Natural killer cell (primary cell): Measurements from ENCODE around the gene MGME1. TPM values are rescaled to one million over a fixed set of nuclear protein-coding genes. Genes with fewer than 3 reads are reported as not detected.

Source experiments
- ATAC-seq, 3 donors: fragments of 150-1000 bp in 2 of 3; fragments of 200-7000 bp in 1 of 3; cut with Tn5 transposase; 1 replicate in 1 of 3; 2 replicates in 2 of 3; pipeline ENCODE4 v1.10.0; 2021; ENCODE audit warnings: mild to moderate bottlenecking in 2 of 3, moderate library complexity in 2 of 3
- DNase-seq, 2 donors: peaks; one replicate each; pipeline versions ENCODE4 v3.0.0 to v3.0.0-alpha.2; 2013 to 2021; ENCODE audit warnings: mixed read lengths in 1 of 2
- H3K27ac ChIP-seq: one replicate; pipeline ENCODE4 v1.5.1; 2013; ENCODE audit warnings: mild to moderate bottlenecking, low read length
- H3K27me3 ChIP-seq: one replicate; pipeline ENCODE4 v1.6.1; 2013; ENCODE audit warnings: low read length; ENCODE audit not compliant: control insufficient read depth, insufficient read depth
- H3K36me3 ChIP-seq: one replicate; pipeline ENCODE4 v1.6.1; 2013; ENCODE audit warnings: low read length; ENCODE audit not compliant: control insufficient read depth, insufficient read depth
- H3K4me1 ChIP-seq: one replicate; pipeline ENCODE4 v1.6.1; 2013; ENCODE audit warnings: low read length; ENCODE audit not compliant: control insufficient read depth, insufficient read depth
- H3K4me3 ChIP-seq: one replicate; pipeline ENCODE4 v1.5.1; 2013; ENCODE audit warnings: low read length
- H3K9me3 ChIP-seq: one replicate; pipeline ENCODE4 v1.6.1; 2013; ENCODE audit warnings: low read length; ENCODE audit not compliant: control insufficient read depth, insufficient read depth
- H3K27ac Mint-ChIP-seq, 2 donors: one replicate each; pipeline ENCODE4 v1.8.0; 2022; ENCODE audit warnings: mild to moderate bottlenecking in 2 of 2, mixed read lengths in 2 of 2, moderate library complexity in 1 of 2
- H3K27me3 Mint-ChIP-seq, 2 donors: one replicate each; pipeline ENCODE4 v1.8.0; 2022; ENCODE audit warnings: low read depth in 2 of 2, mixed read lengths in 2 of 2
- H3K36me3 Mint-ChIP-seq: one replicate; pipeline ENCODE4 v1.8.0; 2022; ENCODE audit warnings: mixed read lengths
- H3K4me1 Mint-ChIP-seq, 2 donors: one replicate each; pipeline ENCODE4 v1.8.0; 2022; ENCODE audit warnings: mixed read lengths in 2 of 2
- H3K4me3 Mint-ChIP-seq: one replicate; pipeline ENCODE4 v1.8.0; 2022; ENCODE audit warnings: mild to moderate bottlenecking, moderate library complexity, mixed read lengths
- H3K9me3 Mint-ChIP-seq, 2 donors: one replicate each; pipeline ENCODE4 v1.8.0; 2022; ENCODE audit warnings: mixed read lengths in 2 of 2
- WGBS: methylation state at CpG from one replicate; pipeline ENCODE4 v1.1.7; 2013; ENCODE audit warnings: missing lambda C conversion rate; ENCODE audit not compliant: insufficient coverage; 5-methylcytosine and 5-hydroxymethylcytosine counted together
- intact Hi-C: fragments of 100-400 bp; cut with micrococcal nuclease; formaldehyde crosslinking; loops from one replicate; pipeline ENCODE4 v1.14.2; 2022
- total RNA-seq, 4 donors: library from RNA; stranded (reverse); fragments of 120-200 nt in 1 of 4; gene quantifications; one replicate each; pipeline versions ENCODE4 v1.2.3 to v1.2.4, GENCODE V29; 2013 to 2022
- TF ChIP-seq, protein P1 (sequence below): fragments of 200-600 bp; IDR thresholded peaks from one replicate; pipeline ENCODE4 v1.8.0; 2022; ENCODE audit warnings: antibody characterized with exemption

The MGME1 gene
- total RNA-seq, 3 donors from 2014 or later (not counting 1 experiment from before 2014, with no cell fraction given), result 10.3 to 25.1 (median 13.0) TPM

DNA sequence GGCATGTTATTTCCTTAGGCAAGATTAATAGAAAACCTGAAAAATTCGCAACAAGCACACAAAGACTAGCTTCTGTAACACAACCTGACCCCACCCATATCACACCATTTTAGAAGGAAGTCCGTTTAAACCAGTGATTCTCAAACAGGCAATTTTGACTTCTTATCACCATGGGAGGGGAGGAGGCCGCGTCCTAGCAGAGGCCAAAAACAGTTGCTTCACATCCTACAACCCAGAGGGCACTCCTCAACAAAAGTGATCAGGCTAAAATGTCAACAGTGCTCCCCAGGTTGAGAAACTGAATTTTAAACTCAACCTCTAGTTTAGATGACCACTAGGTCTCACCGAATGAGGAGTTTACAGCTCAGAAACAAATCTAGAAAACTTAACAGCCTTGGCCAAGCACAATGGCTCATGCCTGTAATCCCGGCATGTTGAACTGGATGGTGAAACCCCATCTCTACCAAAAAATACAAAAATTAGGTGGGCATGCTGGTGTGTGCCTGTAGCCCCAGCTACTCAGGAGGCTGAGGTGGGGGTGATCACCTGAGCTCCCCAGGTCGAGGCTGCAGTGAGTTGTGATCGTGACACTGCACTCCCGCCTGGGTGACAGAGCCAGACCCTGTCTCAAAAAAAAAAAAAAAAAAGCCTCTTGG lies 3.6 kb upstream of the MGME1 start:
- WGBS, result 33% methylated on average over 9 of the region's 9 CpGs
- no peaks in the 10 kb centered on the region for H3K27me3 Mint-ChIP-seq
- H3K9me3 Mint-ChIP-seq, result no peaks in the 10 kb centered on the region
- TF ChIP-seq, protein P1, sequence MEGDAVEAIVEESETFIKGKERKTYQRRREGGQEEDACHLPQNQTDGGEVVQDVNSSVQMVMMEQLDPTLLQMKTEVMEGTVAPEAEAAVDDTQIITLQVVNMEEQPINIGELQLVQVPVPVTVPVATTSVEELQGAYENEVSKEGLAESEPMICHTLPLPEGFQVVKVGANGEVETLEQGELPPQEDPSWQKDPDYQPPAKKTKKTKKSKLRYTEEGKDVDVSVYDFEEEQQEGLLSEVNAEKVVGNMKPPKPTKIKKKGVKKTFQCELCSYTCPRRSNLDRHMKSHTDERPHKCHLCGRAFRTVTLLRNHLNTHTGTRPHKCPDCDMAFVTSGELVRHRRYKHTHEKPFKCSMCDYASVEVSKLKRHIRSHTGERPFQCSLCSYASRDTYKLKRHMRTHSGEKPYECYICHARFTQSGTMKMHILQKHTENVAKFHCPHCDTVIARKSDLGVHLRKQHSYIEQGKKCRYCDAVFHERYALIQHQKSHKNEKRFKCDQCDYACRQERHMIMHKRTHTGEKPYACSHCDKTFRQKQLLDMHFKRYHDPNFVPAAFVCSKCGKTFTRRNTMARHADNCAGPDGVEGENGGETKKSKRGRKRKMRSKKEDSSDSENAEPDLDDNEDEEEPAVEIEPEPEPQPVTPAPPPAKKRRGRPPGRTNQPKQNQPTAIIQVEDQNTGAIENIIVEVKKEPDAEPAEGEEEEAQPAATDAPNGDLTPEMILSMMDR, result no peak
- H3K4me1 Mint-ChIP-seq, result peaks cover 76 to 81% of the 10 kb centered on the region in 2 donors
- Histone ChIP-seq H3K4me3 (peak overlapping the region; percentile 12), H3K4me1 (peaks cover 44% of the 10 kb centered on the region), H3K27me3 (no peaks in the 10 kb centered on the region), H3K36me3 (no peaks in the 10 kb centered on the region), H3K9me3 (no peaks in the 10 kb centered on the region), H3K27ac (peak overlapping the region; percentile 99)
- H3K27ac Mint-ChIP-seq, result peak overlapping the region; percentile 95 to 98
- ATAC-seq (no peak), DNase-seq (peak in 1 of 2 donors; percentile 40)
- H3K4me3 Mint-ChIP-seq, result peak overlapping the region; percentile 98
- intact Hi-C loops, result loop anchor here (5.0 to 10.0 kb wide), 3 partner anchors 460 to 1230 kb away; partner anchors contain the start of genes SEC23B and SNRPB2
- no peaks in the 10 kb centered on the region for H3K36me3 Mint-ChIP-seq

DNA sequence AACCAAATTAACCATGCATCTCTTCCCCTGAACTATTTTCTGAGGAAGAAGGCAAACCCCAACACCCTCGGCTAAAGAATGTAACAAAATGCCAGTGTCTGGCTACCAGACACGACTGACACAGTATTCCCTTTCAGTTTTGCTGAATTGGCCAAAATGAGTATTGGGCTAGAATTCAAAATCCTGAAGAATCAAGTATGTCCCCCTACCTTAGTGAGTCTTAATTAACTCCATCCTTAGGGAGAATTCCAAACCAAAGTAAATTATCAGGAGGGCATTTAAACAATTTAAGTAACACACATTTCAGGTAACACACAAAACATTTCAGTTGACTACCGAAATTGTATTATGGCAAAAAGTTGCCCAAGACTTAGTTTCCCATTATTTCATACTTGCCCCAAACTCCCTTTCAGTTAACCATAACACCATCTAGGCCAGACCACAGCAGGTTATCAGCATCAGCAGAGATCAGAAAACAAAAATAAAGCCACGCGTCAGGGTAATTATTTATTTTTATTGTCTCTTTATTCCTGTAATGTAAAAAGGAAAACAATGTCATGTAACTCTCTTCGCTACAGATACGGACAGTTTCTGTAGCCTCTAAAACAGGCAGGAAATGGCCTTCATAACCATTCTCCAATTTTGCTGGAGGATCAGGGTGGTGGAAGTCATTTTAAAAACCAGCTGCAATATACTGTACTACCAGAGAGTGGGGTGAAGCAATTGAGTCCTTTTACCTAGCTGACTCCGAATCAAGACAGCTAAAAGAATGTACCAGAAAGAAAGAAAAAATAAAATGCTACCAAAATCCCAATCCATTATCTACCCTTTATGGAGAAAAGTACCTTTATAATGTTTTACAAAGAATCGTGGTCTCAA lies 2.1 kb upstream of the MGME1 start:
- no peaks in the 10 kb centered on the region for H3K9me3 ChIP-seq
- H3K9me3 Mint-ChIP-seq, result no peaks in the 10 kb centered on the region
- no peaks in the 10 kb centered on the region for H3K27me3 Mint-ChIP-seq
- ATAC-seq (peak in 1 of 3 donors; percentile 19), DNase-seq (peak in 1 of 2 donors; percentile 70)
- H3K4me3 ChIP-seq, result peak overlapping the region; percentile 88
- peaks cover 80 to 85% of the 10 kb centered on the region in 2 donors for H3K4me1 Mint-ChIP-seq
- H3K36me3 Mint-ChIP-seq, result no peaks in the 10 kb centered on the region
- peaks cover 44% of the 10 kb centered on the region for H3K4me1 ChIP-seq
- H3K27ac Mint-ChIP-seq, result peak overlapping the region; percentile 95 to 98
- 3% methylated on average over 5 of the region's 9 CpGs for WGBS
- TF ChIP-seq, protein P1, result no peak
- H3K27ac ChIP-seq, result peak overlapping the region; percentile 99
- peak overlapping the region; percentile 98 for H3K4me3 Mint-ChIP-seq
- H3K27me3 ChIP-seq, result no peaks in the 10 kb centered on the region
- intact Hi-C loops, result loop anchor here (1.0 to 10.0 kb wide), 6 partner anchors 8 to 1232 kb away; partner anchors contain the start of genes DZANK1, POLR3F, SEC23B and SNRPB2
- no peaks in the 10 kb centered on the region for H3K36me3 ChIP-seq

DNA sequence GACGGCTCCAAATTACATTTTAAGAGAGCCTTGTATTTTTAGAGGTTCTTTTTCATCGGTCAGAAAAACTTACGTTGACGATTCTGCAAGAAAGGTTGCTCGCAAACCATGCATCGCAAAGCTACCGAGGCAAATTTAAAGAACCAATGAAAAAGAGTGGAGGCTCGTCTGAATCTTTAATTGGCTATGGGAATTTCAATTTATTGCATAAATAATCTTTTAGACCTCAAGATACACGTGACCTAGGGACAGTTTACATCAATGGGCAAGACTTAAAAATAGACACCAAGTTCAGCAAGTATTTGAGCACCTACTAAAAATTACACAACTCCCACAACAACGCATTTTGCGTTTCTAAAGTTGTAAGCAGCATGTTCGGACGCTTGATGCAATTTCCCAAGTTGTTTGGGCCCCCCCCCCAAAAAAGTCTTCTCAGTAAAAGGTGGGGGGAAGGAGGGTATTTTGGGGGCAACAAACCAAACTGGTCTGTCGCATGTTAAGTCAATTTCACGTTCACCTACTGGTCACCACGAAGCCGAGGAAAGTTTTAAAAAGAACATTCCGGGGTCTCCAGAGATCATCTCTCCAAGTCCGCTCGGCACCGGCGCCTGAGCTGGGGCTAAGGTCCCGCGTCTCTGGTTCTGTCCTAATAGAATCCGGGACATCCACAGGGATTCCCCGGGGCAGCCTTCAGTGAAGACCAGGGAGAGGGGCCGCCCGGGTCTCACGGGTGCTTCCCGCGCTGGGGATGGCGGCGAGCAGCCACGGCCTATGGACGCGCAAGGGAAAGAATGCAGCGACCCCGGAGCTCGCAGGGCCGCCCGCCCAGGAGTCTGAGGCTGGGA lies 1.1 kb upstream of the MGME1 start:
- under 1% methylated on average over 39 of the region's 41 CpGs for WGBS
- H3K36me3 ChIP-seq, result no peaks in the 10 kb centered on the region
- peak overlapping the region; percentile 88 for H3K4me3 ChIP-seq
- H3K9me3 Mint-ChIP-seq, result no peaks in the 10 kb centered on the region
- H3K27ac Mint-ChIP-seq, result peak overlapping the region; percentile 95 to 98
- no peaks in the 10 kb centered on the region for H3K36me3 Mint-ChIP-seq
- DNase-seq (peak in 1 of 2 donors; percentile 44), ATAC-seq (no peak)
- H3K27me3 ChIP-seq, result no peaks in the 10 kb centered on the region
- H3K9me3 ChIP-seq, result no peaks in the 10 kb centered on the region
- peaks cover 84 to 86% of the 10 kb centered on the region in 2 donors for H3K4me1 Mint-ChIP-seq
- intact Hi-C loops, result loop anchor here (1.0 to 10.0 kb wide), 10 partner anchors 9 to 1233 kb away; partner anchors contain the start of genes DZANK1, KAT14, PET117 and POLR3F
- peaks cover 41% of the 10 kb centered on the region for H3K4me1 ChIP-seq
- H3K4me3 Mint-ChIP-seq, result peak overlapping the region; percentile 98
- peak overlapping the region; percentile 99 for H3K27ac ChIP-seq
- no peaks in the 10 kb centered on the region for H3K27me3 Mint-ChIP-seq
- TF ChIP-seq, protein P1, result no peak
